ENCODE data around the gene ITIH3. TPM values are rescaled to one million over a fixed set of nuclear protein-coding genes. Genes with fewer than 3 reads are reported as not detected.

The ITIH3 gene
- total RNA-seq, 1 donor from 2014 or later, result 48.2 TPM

GRCh38 chr3:52845157-52845556 lies 50.6 kb downstream of the ITIH3 start:
- DNase-seq (ENCODE audit: low spot score), result peak; percentile 53

- no peak for DNase-seq (ENCODE audit: low spot score)
These were observed 51.3 kb downstream of the ITIH3 start for GRCh38 chr3:52845691-52846431.

DNA sequence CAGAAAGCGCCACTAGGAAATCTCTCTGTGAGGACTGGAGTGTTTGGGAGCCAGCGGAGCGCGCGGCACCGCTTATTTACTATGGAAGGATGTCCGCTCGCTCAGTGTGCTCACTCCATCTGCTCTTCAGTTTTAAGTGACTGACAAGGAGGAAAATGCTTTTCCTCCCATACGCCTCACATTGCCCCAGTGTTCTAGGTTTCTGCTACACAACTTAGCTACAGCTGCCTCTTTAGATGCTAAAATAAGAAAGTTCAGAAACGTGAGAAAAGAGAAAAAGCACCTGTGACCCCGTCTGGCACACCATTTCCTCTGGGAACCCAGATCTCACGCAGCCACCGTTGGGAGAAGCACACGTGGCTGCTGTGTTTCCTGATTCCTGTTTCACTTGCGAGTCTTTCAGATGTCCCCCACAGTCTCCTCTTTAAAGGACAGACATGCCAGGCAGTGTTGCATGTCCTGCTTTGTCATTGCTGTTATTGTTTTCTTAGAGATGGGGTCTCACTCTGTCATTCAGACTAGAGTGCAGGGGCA lies 51.9 kb downstream of the ITIH3 start:
- no peak for DNase-seq (ENCODE audit: low spot score)

DNA sequence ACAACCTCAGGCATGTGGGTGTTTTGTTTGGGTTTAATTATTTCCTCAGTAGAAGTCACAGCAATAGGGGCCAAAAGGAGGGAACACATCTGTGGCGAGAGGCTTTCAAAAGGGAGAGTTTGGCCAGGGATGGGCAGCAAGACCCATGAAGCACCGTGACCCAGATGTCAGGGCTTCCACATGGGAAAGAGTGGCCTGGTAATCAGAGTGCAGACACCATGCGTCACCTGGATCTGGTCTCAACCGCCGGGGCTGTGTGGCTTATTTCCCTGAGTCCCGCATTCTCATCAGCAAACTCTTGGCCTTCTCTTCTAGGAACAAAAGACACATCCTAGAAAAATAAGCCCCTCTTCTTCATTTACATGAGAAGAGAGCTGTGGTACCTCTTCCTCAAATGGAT lies 52.6 kb downstream of the ITIH3 start:
- DNase-seq (ENCODE audit: low spot score), result no peak

DNA sequence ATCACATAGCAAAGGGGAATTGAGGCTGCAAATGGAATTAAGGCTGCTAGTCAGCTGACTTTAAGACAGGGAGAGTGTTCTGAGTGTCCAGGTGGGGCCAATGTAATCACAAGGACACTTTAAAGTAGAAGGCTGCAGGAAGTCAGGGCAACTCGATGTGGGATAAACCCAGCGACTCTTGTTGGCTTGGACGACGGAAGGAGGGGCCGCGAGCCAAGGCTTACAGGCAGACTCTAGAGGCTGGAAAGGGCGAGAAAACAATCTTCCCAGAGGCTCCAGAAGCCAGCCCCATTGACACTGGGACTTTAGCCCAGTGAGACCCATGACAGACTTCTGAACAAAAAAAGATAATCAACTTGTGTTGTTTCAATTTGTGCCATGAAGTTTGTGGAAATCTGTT lies 53.1 kb downstream of the ITIH3 start:
- no peak for DNase-seq (ENCODE audit: low spot score)

DNA sequence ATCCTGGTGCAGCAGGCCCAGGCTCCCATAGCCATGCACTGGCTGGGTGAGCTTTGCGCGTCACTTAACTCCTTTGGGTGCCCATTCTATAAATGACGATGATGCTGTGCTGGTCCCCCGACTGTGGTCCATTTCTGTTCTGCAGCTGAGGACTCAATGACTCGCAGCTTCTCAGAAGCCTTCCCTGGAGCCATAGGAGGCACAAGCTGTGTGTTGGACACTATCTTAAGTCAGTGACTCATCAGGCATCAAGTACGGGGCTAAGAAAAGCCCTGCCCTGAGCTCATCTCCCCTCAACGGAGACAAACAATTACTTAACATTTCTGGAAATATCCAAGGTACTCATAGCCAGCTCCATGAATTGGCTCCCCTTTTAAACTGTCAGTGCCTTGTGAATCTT lies 54.0 kb downstream of the ITIH3 start:
- DNase-seq (ENCODE audit: low spot score), result peak; percentile 18

DNA sequence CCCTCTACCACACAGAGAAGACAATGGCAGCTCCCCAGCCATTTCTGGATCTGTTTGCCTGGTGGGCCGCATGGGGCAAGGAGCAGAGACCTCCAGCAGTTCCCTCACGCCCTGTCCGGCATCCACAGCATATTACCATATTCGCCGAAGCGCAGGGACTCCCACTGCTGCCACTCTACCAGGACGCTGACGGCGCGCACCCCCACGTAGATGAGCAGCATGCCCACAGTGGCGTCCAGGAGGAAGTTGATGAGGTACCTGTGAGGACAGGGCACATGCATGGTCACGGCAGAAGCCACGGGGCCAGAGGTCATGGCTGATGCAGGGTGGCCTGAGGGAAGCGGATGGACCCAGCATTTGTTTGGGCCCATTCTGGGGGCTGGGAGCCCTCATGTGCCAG lies 55.1 kb downstream of the ITIH3 start:
- no peak for DNase-seq (ENCODE audit: low spot score)

DNA sequence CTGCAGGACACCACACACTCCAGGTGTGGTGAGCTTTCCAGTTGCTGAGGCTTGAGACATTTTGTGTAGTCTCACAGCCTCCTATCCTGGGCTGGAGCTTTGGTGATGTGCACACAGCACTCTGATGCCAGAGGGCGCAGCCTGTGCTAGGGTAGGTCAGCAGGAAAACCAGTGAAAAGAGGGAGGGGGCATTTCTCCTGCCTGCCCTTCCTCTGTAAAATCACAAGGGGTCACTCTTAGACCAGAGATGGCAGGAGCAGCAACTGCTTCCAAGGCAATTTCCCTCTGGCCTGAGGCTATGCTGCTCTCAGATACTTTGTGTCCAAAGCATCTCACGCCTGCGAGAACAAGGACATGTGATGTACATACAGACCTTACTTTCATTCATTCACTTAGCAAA lies 56.8 kb downstream of the ITIH3 start:
- peak; percentile 34 for DNase-seq (ENCODE audit: low spot score)

DNA sequence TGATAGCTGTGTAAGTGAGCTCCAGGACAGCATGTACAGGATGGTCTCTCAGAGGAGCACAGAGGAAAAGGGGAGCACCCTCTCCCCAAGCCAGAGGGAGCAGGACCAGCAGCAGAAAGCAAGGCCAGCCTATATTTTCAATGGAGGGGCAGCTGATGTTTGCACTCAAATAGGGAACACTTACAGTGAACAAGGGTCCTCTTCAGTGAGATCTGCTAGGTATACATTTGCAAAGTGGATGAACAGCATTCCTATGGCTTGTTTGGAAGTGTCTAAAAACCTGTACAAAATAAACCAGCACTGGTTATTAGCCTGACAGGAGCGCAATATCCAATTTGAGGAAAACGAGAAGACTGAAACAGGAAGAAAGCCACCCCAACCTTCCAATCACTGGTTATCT lies 57.8 kb downstream of the ITIH3 start:
- no peak for DNase-seq (ENCODE audit: low spot score)

GRCh38 chr3:52854013-52854412 lies 59.4 kb downstream of the ITIH3 start:
- DNase-seq (ENCODE audit: low spot score), result no peak

GRCh38 chr3:52856666-52857065 lies 62.1 kb downstream of the ITIH3 start:
- no peak for DNase-seq (ENCODE audit: low spot score)

DNA sequence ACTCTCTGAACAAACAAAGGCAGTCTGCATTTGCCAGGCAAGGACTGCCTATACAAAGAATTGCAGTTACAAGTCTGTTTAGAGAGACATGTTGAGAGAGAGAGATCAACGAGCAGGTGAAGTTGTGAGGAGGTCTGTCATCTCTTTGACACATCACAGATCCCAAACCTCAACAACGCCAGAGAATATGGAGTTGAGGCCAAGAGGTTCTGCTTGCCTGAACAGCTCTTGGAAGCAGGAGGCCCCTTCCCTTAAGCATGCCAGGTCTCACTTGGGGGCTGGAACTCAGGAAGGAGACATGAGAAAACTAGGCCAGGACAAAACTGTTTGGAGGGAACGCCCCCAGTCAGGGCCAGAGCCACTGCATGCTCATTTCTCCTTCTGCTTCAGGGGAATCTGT lies 62.5 kb downstream of the ITIH3 start:
- DNase-seq (ENCODE audit: low spot score), result peak; percentile 10

GRCh38 chr3:52857864-52858263 lies 63.3 kb downstream of the ITIH3 start:
- DNase-seq (ENCODE audit: low spot score), result no peak

Other genes with a start within 250 kb of the ITIH3 start
- 122 TPM for gene PBRM1, start 108.9 kb upstream of the ITIH3 start, total RNA-seq (ENCODE audit: insufficient read depth, low replicate concordance)
- 75.4 TPM for gene GNL3, start 108.8 kb upstream of the ITIH3 start, total RNA-seq (ENCODE audit: insufficient read depth, low replicate concordance)
- 100 TPM for gene GLT8D1, start 89.0 kb upstream of the ITIH3 start, total RNA-seq (ENCODE audit: insufficient read depth, low replicate concordance)
- 87.9 TPM for gene SPCS1, start 88.7 kb upstream of the ITIH3 start, total RNA-seq (ENCODE audit: insufficient read depth, low replicate concordance)
- 24.3 TPM for gene NEK4, start 23.9 kb upstream of the ITIH3 start, total RNA-seq (ENCODE audit: insufficient read depth, low replicate concordance)
- 1.2 TPM for gene ITIH1, start 17.2 kb upstream of the ITIH3 start, total RNA-seq (ENCODE audit: insufficient read depth, low replicate concordance)
- 12.5 TPM for gene ITIH4, start 35.9 kb downstream of the ITIH3 start, total RNA-seq (ENCODE audit: insufficient read depth, low replicate concordance)
- 6.7 TPM for gene MUSTN1, start 40.2 kb downstream of the ITIH3 start, total RNA-seq (ENCODE audit: insufficient read depth, low replicate concordance)
- 7.2 TPM for gene STIMATE, start 102.8 kb downstream of the ITIH3 start, total RNA-seq (ENCODE audit: insufficient read depth, low replicate concordance)